Measurements from ENCODE around the gene LANCL1.

Gene LANCL1

DNA sequence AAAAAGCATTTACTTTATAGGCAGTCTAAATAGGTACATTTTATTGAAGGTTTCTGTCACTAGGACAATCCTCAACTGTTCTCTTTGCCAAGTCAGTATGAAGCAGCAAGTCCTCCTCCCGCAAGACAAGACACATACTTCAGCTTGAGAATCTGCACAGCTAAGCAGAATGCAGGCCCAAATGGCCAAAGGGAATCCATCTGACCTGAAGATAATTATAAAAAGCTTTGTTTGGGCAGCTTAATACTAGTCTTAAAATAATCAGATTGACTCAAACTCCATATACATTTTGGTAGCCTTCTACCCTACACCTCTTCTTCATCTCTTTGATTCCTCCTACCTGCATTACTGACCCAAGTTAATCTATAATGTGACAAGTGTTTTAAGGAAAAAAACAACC is 1.8 kb downstream of the LANCL1 start:
- no peak for DNase-seq (ENCODE audit: extremely low read depth, insufficient read length)
- TF ChIP-seq, protein P1, sequence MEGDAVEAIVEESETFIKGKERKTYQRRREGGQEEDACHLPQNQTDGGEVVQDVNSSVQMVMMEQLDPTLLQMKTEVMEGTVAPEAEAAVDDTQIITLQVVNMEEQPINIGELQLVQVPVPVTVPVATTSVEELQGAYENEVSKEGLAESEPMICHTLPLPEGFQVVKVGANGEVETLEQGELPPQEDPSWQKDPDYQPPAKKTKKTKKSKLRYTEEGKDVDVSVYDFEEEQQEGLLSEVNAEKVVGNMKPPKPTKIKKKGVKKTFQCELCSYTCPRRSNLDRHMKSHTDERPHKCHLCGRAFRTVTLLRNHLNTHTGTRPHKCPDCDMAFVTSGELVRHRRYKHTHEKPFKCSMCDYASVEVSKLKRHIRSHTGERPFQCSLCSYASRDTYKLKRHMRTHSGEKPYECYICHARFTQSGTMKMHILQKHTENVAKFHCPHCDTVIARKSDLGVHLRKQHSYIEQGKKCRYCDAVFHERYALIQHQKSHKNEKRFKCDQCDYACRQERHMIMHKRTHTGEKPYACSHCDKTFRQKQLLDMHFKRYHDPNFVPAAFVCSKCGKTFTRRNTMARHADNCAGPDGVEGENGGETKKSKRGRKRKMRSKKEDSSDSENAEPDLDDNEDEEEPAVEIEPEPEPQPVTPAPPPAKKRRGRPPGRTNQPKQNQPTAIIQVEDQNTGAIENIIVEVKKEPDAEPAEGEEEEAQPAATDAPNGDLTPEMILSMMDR (IDR thresholded peaks at IDR 0.05; ENCODE audit: insufficient read depth, low read length, poor library complexity, severe bottlenecking) = no peak
- Histone ChIP-seq H3K27me3 (replicated peaks; ENCODE audit: control insufficient read depth, insufficient read depth, low read length) (no peaks in the 10 kb centered on the region), H3K4me3 (replicated peaks; ENCODE audit: low read depth, low read length) (no peak overlapping the region), H3K36me3 (ENCODE audit: control insufficient read depth, insufficient read depth, low read length) (peaks cover 2% of the 10 kb centered on the region)

DNA sequence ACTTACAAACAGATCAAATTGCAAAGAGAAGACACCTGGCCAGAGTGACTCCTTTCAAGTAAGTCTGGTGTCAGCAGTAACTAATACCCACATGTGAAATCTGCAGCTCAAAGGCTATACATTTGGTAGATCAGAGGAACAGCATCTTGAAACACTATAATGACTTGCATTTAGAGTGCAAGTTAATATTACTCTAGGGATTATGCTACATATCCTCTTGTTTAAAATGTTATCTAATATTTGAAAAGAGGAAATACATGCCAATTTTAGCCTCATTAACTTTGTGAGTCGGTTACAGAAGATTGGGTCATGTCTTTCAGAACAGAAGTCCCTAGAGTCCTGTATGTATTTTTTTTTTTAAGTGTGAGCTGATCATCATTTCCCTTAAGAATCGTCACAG is 15.2 kb downstream of the LANCL1 start:
- Histone ChIP-seq H3K4me3 (replicated peaks; ENCODE audit: low read depth, low read length) (no peak overlapping the region), H3K36me3 (ENCODE audit: control insufficient read depth, insufficient read depth, low read length) (peaks cover 2% of the 10 kb centered on the region), H3K27me3 (replicated peaks; ENCODE audit: control insufficient read depth, insufficient read depth, low read length) (no peaks in the 10 kb centered on the region)
- TF ChIP-seq, protein P1 (IDR thresholded peaks at IDR 0.05; ENCODE audit: insufficient read depth, low read length, poor library complexity, severe bottlenecking) = no peak
- peak; percentile 68 for DNase-seq (ENCODE audit: extremely low read depth, insufficient read length)

DNA sequence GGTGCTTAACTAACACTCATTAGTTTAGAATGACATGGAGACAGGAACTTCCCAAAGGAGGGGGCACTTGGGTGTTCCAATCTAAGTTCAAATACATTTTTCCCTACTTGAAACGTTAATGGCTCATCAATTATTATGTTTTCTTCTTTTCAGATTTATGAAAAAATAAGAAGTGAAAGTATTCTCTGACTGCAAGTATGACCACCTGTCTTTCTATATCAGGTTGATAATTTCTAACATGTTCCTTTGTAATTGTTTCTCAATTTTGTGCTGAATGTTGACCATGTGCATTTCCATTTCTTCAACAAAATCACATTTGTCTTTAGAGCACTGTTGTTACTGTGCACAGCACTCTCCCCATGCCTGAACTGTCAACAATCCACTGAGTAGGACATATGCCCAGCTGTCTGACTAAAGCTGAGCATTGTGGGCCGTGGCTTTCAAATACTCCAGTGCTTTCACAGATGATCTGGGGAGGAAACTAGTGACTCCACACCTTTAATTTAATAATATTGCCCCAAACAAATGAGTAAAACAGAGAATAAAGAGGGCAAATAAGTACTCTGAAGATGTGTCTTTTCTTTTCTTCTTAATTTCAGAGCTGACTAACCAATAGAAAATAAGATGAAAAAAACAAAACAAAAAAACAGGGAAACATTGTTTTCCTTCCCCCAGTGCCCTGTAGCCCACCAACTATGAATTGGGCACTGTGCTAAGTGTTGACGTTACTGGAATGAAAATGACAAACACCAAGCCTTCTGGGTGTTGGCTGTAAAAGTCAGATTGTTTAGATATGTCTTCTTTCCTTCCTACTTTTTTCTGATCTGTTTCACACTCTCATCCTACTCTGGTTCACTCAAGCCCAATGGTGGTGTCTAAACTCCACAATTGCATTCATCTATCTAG is 16.0 kb downstream of the LANCL1 start:
- Histone ChIP-seq H3K4me3 (replicated peaks; ENCODE audit: low read depth, low read length) (no peak overlapping the region), H3K27me3 (replicated peaks; ENCODE audit: control insufficient read depth, insufficient read depth, low read length) (no peaks in the 10 kb centered on the region), H3K36me3 (ENCODE audit: control insufficient read depth, insufficient read depth, low read length) (peaks cover 2% of the 10 kb centered on the region; the same call in 1 of the 2 replicates)
- TF ChIP-seq, protein P1 (IDR thresholded peaks at IDR 0.05; ENCODE audit: insufficient read depth, low read length, poor library complexity, severe bottlenecking) = no peak
- DNase-seq (ENCODE audit: extremely low read depth, insufficient read length) = no peak

DNA sequence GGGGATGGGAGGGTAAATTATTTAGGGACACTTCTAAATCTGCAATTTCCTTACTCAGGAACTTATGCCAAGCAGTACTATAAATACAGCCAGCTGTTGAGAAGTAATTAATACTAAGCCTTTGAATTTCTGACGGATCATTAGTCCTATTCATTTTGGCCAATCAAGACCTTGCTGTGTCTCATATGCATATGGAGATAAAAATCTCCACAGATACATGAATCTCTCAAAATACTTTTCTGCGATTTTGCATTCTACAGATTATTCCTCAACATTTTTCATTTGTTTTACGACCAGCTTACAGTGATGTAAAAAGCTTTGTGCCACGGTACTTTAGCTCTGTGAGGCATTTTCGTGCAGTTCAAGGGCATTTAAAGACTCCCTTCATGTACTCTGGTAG is 16.7 kb downstream of the LANCL1 start:
- Histone ChIP-seq H3K4me3 (replicated peaks; ENCODE audit: low read depth, low read length) (no peak overlapping the region), H3K36me3 (ENCODE audit: control insufficient read depth, insufficient read depth, low read length) (peaks cover 2% of the 10 kb centered on the region; the same call in 1 of the 2 replicates), H3K27me3 (replicated peaks; ENCODE audit: control insufficient read depth, insufficient read depth, low read length) (no peaks in the 10 kb centered on the region)
- TF ChIP-seq, protein P1 (IDR thresholded peaks at IDR 0.05; ENCODE audit: insufficient read depth, low read length, poor library complexity, severe bottlenecking) = no peak
- no peak for DNase-seq (ENCODE audit: extremely low read depth, insufficient read length)

DNA sequence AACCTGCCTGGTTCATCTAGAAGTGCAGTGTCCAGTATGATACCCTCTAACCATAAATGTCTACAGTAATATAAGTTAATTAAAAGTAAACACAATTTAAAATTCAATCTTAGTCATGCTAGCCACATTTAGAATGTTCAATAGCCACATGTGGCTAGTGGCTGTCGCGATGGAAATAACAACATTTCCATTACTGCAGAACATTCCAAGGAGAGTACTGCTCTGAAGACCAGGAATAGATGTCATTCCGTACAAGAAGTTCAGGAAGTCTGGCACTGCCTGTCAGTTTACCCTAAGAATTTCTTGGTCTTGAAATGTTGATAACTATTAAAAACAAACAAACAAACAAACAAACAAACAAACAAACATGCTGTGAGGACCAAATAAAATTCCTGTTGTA is 17.2 kb downstream of the LANCL1 start:
- Histone ChIP-seq H3K36me3 (ENCODE audit: control insufficient read depth, insufficient read depth, low read length) (peaks cover 2% of the 10 kb centered on the region), H3K27me3 (replicated peaks; ENCODE audit: control insufficient read depth, insufficient read depth, low read length) (no peaks in the 10 kb centered on the region), H3K4me3 (replicated peaks; ENCODE audit: low read depth, low read length) (no peak overlapping the region)
- DNase-seq (ENCODE audit: extremely low read depth, insufficient read length) = no peak
- TF ChIP-seq, protein P1 (IDR thresholded peaks at IDR 0.05; ENCODE audit: insufficient read depth, low read length, poor library complexity, severe bottlenecking) = no peak

All from GM06990 (cell line).